Prostate gland (tissue), 2 donors: Measurements from ENCODE around the gene ABLIM1.

Experiments
- CTCF ChIP-seq, 4 experiments: fragments of 200-600 bp in 2 of 4; fragments of 450-650 bp in 2 of 4; sonication (generic) in 2 of 4; IDR thresholded peaks; 1 replicate in 3 of 4; 2 replicates in 1 of 4; pipeline ENCODE4 v1.5.1; 2016 to 2019; ENCODE audit warnings: antibody characterized with exemption in 4 of 4, mild to moderate bottlenecking in 2 of 4, moderate library complexity in 2 of 4
- POLR2A ChIP-seq: fragments of 450-650 bp; IDR thresholded peaks from one replicate; pipeline ENCODE4 v1.6.1; 2016; ENCODE audit warnings: antibody characterized with exemption, mild to moderate bottlenecking
- POLR2AphosphoS5 ChIP-seq: sonication (generic); formaldehyde crosslinking; IDR thresholded peaks from one replicate; pipeline ENCODE4 v1.6.1; 2017; ENCODE audit warnings: antibody characterized with exemption

- TF ChIP-seq CTCF (IDR thresholded peaks at IDR 0.05): no peak
- TF ChIP-seq POLR2A: no peak
- no peak for TF ChIP-seq POLR2AphosphoS5
Measured at GRCh38 chr10:114652402-114653368, 5.4 kb downstream of the ABLIM1 start.
